HepG2 (cell line): Measurements from ENCODE around the gene CRYM. TPM values are rescaled to one million over a fixed set of nuclear protein-coding genes. Genes with fewer than 3 reads are reported as not detected.

Experiments
- ARHGAP35 ChIP-seq: sonication (generic); formaldehyde crosslinking; IDR thresholded peaks from 2 replicates; pipeline ENCODE4 v1.9.0; 2022; ENCODE audit warnings: mild to moderate bottlenecking, inconsistent platforms, moderate library complexity, missing genetic modification reagents, borderline replicate concordance
- CEBPG ChIP-seq: IDR thresholded peaks from 2 replicates; pipeline ENCODE4 v1.6.1; 2016
- EZH2 ChIP-seq: conservative IDR thresholded peaks from 2 replicates; pipeline ENCODE4 v1.6.1; 2012; ENCODE audit warnings: mild to moderate bottlenecking, low read depth, low read length, moderate library complexity
- FOXJ3 ChIP-seq: sonication (generic); formaldehyde crosslinking; IDR thresholded peaks from 2 replicates; pipeline ENCODE4 v1.4.0; 2020; ENCODE audit warnings: missing genetic modification reagents, mild to moderate bottlenecking, borderline replicate concordance
- GATAD1 ChIP-seq: IDR thresholded peaks from 2 replicates; pipeline ENCODE4 v1.6.1; 2016; ENCODE audit warnings: missing genetic modification reagents, missing compliant biosample characterization
- HNRNPH1 ChIP-seq: fragments of 200-400 bp; formaldehyde crosslinking; optimal IDR thresholded peaks from 2 replicates; pipeline ENCODE3; 2017; ENCODE audit warnings: mild to moderate bottlenecking, low read depth, low read length
- KLF15 ChIP-seq: sonication (generic); formaldehyde crosslinking; IDR thresholded peaks from 2 replicates; pipeline ENCODE4 v1.8.1; 2023; ENCODE audit warnings: borderline replicate concordance, mild to moderate bottlenecking, inconsistent platforms, missing genetic modification reagents, mixed read lengths
- MTERF4 ChIP-seq: sonication (generic); formaldehyde crosslinking; IDR thresholded peaks from 2 replicates; pipeline ENCODE4 v1.8.0; 2023; ENCODE audit warnings: mild to moderate bottlenecking, missing genetic modification reagents
- PPARG ChIP-seq: conservative IDR thresholded peaks from 2 replicates; pipeline ENCODE4 v1.6.1; 2016; ENCODE audit warnings: missing biosample characterization, missing genetic modification reagents
- PRDM10 ChIP-seq: sonication (generic); formaldehyde crosslinking; IDR thresholded peaks from 2 replicates; pipeline ENCODE4 v1.4.0; 2020; ENCODE audit warnings: low read depth, missing genetic modification reagents
- RELA ChIP-seq: sonication (generic); formaldehyde crosslinking; IDR thresholded peaks from 2 replicates; pipeline ENCODE4 v1.4.0; 2020; ENCODE audit warnings: missing genetic modification reagents
- REPIN1 ChIP-seq: sonication (generic); formaldehyde crosslinking; IDR thresholded peaks from 2 replicates; pipeline ENCODE4 v1.8.0; 2022; ENCODE audit warnings: missing genetic modification reagents, low read depth, mild to moderate bottlenecking, borderline replicate concordance
- SATB2 ChIP-seq: sonication (generic); formaldehyde crosslinking; IDR thresholded peaks from 2 replicates; pipeline ENCODE4 v1.5.0; 2020; ENCODE audit warnings: missing genetic modification reagents
- SMAD9 ChIP-seq: sonication (generic); formaldehyde crosslinking; IDR thresholded peaks from 2 replicates; pipeline ENCODE4 v1.5.1; 2020; ENCODE audit warnings: mild to moderate bottlenecking, missing genetic modification reagents
- SP1 ChIP-seq, 2 experiments: fragments of 450-650 bp in 1 of 2; sonication (generic) in 1 of 2; formaldehyde crosslinking in 1 of 2; IDR thresholded peaks; 2 replicates each; pipeline versions ENCODE4 v1.4.0 to v1.6.1; 2016 to 2020; ENCODE audit warnings: missing genetic modification reagents in 1 of 2
- SRSF1 ChIP-seq: fragments of 200-400 bp; formaldehyde crosslinking; optimal IDR thresholded peaks from 2 replicates; pipeline ENCODE3; 2017; ENCODE audit warnings: mild to moderate bottlenecking, low read depth, low read length, moderate library complexity
- SRSF4 ChIP-seq: fragments of 200-400 bp; formaldehyde crosslinking; IDR thresholded peaks from one replicate; pipeline ENCODE4 v1.6.1; 2018; ENCODE audit warnings: mild to moderate bottlenecking, low read depth, low read length, moderate library complexity; ENCODE audit not compliant: poor library complexity, severe bottlenecking
- TEAD3 ChIP-seq: optimal IDR thresholded peaks from 2 replicates; pipeline ENCODE3; 2016; ENCODE audit warnings: borderline replicate concordance
- ZBTB20 ChIP-seq: sonication (generic); formaldehyde crosslinking; IDR thresholded peaks from 2 replicates; pipeline ENCODE4 v1.8.1; 2023; ENCODE audit warnings: missing genetic modification reagents, low read depth, mild to moderate bottlenecking, borderline replicate concordance
- ZFX ChIP-seq: sonication (generic); formaldehyde crosslinking; IDR thresholded peaks from 2 replicates; pipeline ENCODE4 v1.4.0; 2020; ENCODE audit warnings: mild to moderate bottlenecking, low read depth, missing genetic modification reagents, moderate library complexity
- ZMAT5 ChIP-seq: sonication (generic); formaldehyde crosslinking; IDR thresholded peaks from 2 replicates; pipeline ENCODE4 v1.5.0; 2020; ENCODE audit warnings: mild to moderate bottlenecking, low read depth, missing genetic modification reagents, borderline replicate concordance
- ZNF34 ChIP-seq: sonication (generic); formaldehyde crosslinking; IDR thresholded peaks from 2 replicates; pipeline ENCODE4 v1.4.0; 2020; ENCODE audit warnings: mild to moderate bottlenecking, missing genetic modification reagents, borderline replicate concordance
- ZNF737 ChIP-seq: sonication (generic); formaldehyde crosslinking; IDR thresholded peaks from 2 replicates; pipeline ENCODE4 v1.5.0; 2020; ENCODE audit warnings: missing genetic modification reagents, mild to moderate bottlenecking, borderline replicate concordance
- ZNF792 ChIP-seq: IDR thresholded peaks from 2 replicates; pipeline ENCODE4 v1.6.1; 2016
- ZSCAN22 ChIP-seq: sonication (generic); formaldehyde crosslinking; IDR thresholded peaks from 2 replicates; pipeline ENCODE4 v1.4.0; 2020; ENCODE audit warnings: mild to moderate bottlenecking, missing genetic modification reagents
- polyA plus RNA-seq, 8 experiments: library from polyadenylated mRNA; depleted of rRNA in 3 of 8; stranded (reverse) in 7 of 8; unstranded in 1 of 8; fragments of >200 nt; fragmentation: Illumina TruSeq in 4 of 8; extraction: Trizol in 4 of 8; gene quantifications; 2 replicates each; pipeline versions ENCODE4 v1.2.1 to v1.2.3, GENCODE V29; 2011 to 2016; ENCODE audit warnings: low read depth in 4 of 8, missing spikeins in 1 of 8, mixed read lengths in 1 of 8; ENCODE audit not compliant: insufficient read depth in 1 of 8
- total RNA-seq, 5 experiments: library from RNA; depleted of rRNA; stranded (reverse); fragments of >200 nt; fragmentation: Illumina TruSeq; extraction: Trizol; gene quantifications; 2 replicates each; pipeline ENCODE4 v1.2.3, GENCODE V29; 2016; ENCODE audit warnings: low read depth in 1 of 5

The CRYM gene
- total and polyA plus RNA-seq, 2 of the 13 experiments (the other 11 are each of a cell fraction or from before 2014, with no cell fraction given): 1.9 to 2.2 TPM

GRCh38 chr16:21300309-21301167 is 22.4 kb upstream of the CRYM start (continued):
- TF ChIP-seq GATAD1 (CRISPR knock-in tag) (peak; percentile 94), CEBPG (CRISPR knock-in tag) (peak; percentile 80), SATB2 (CRISPR knock-in tag) (0 out of 2 replicates have a peak, but pooled peaks have one; percentile 12), ZFX (CRISPR knock-in tag) (no peak; the same call in none of the 2 replicates), SP1 (IDR thresholded peaks at IDR 0.05) (no peak), SP1 (CRISPR knock-in tag; IDR thresholded peaks at IDR 0.05) (peak; percentile 70), PPARG (CRISPR knock-in tag) (peak; percentile 87), RELA (no peak), MTERF4 (CRISPR knock-in tag) (peak; percentile 84), SRSF4 (no peak), TEAD3 (CRISPR knock-in tag) (peak; percentile 94), ZMAT5 (no peak), EZH2 (no peak), SMAD9 (no peak; the same call in 1 of the 2 replicates), SRSF1 (peak; percentile 94), REPIN1 (CRISPR knock-in tag) (peak; percentile 96), ARHGAP35 (CRISPR knock-in tag) (peak; percentile 42; the same call in 1 of the 2 replicates), KLF15 (CRISPR knock-in tag) (peak; percentile 59; the same call in 1 of the 2 replicates), PRDM10 (peak; percentile 73), HNRNPH1 (no peak), ZSCAN22 (CRISPR knock-in tag) (no peak), ZNF737 (no peak), ZNF34 (CRISPR knock-in tag) (0 out of 2 replicates have a peak, but pooled peaks have one; percentile 18), ZBTB20 (CRISPR knock-in tag) (peak; percentile 69; the same call in 1 of the 2 replicates), FOXJ3 (peak; percentile 51; the same call in 1 of the 2 replicates), ZNF792 (CRISPR knock-in tag) (peak; percentile 87)
